Measurements from ENCODE around the gene LILRA1. TPM values are rescaled to one million over a fixed set of nuclear protein-coding genes. Genes with fewer than 3 reads are reported as not detected.
"Not testable (repeated sequence)": the region's sequence is repeated elsewhere in the genome, so short reads cannot be mapped to it uniquely, and the experiment has no call there.

Gene LILRA1
- 0.46 TPM for polyA plus RNA-seq (ENCODE audit: insufficient read length)

GRCh38 chr19:54593445-54593844 lies at the start of gene LILRA1:
TSS of gene LILRA1 (plus strand) at chr19:54593632. CDS start at chr19:54594245, 613 bp downstream.
- not testable (repeated sequence) for DNase-seq (ENCODE audit: low read depth)

GRCh38 chr19:54548806-54549205 lies 44.6 kb upstream of the LILRA1 start:
- DNase-seq (ENCODE audit: low read depth), result no peak

- no peak for DNase-seq (ENCODE audit: low read depth)
Observed at GRCh38 chr19:54549224-54549623, 44.2 kb upstream of the LILRA1 start.

GRCh38 chr19:54551293-54551692 lies 42.1 kb upstream of the LILRA1 start:
- DNase-seq (ENCODE audit: low read depth), result no peak

- DNase-seq (ENCODE audit: low read depth), result no peak
Observed at GRCh38 chr19:54551950-54552912, 41.2 kb upstream of the LILRA1 start.

- DNase-seq (ENCODE audit: low read depth), result no peak
Observed at GRCh38 chr19:54552913-54553310, 40.5 kb upstream of the LILRA1 start.

- DNase-seq (ENCODE audit: low read depth), result no peak
Observed at GRCh38 chr19:54554006-54554405, 39.4 kb upstream of the LILRA1 start.

- no peak for DNase-seq (ENCODE audit: low read depth)
Observed at GRCh38 chr19:54554896-54555295, 38.5 kb upstream of the LILRA1 start.

- no peak for DNase-seq (ENCODE audit: low read depth)
Observed at GRCh38 chr19:54556194-54556593, 37.2 kb upstream of the LILRA1 start.

- DNase-seq (ENCODE audit: low read depth), result no peak
Observed at GRCh38 chr19:54558339-54558738, 35.1 kb upstream of the LILRA1 start.

GRCh38 chr19:54560881-54561385 lies 32.5 kb upstream of the LILRA1 start:
- no peak for DNase-seq (ENCODE audit: low read depth)

- no peak for DNase-seq (ENCODE audit: low read depth)
Observed at GRCh38 chr19:54561840-54562239, 31.6 kb upstream of the LILRA1 start.

- DNase-seq (ENCODE audit: low read depth), result not testable (repeated sequence)
Observed at GRCh38 chr19:54563206-54563605, 30.2 kb upstream of the LILRA1 start.

GRCh38 chr19:54570316-54570715 lies 23.1 kb upstream of the LILRA1 start:
- no peak for DNase-seq (ENCODE audit: low read depth)

- not testable (repeated sequence) for DNase-seq (ENCODE audit: low read depth)
Observed at GRCh38 chr19:54571715-54572615, 21.5 kb upstream of the LILRA1 start.

GRCh38 chr19:54572696-54573311 lies 20.6 kb upstream of the LILRA1 start:
- no peak for DNase-seq (ENCODE audit: low read depth)

GRCh38 chr19:54573330-54573872 lies 20.0 kb upstream of the LILRA1 start, which contains the start of gene LILRA2:
TSS of gene LILRA2 (plus strand) at chr19:54573790. CDS start at chr19:54573879, 89 bp downstream.
- DNase-seq (ENCODE audit: low read depth), result no peak

- no peak for DNase-seq (ENCODE audit: low read depth)
Observed at GRCh38 chr19:54574051-54574450, 19.4 kb upstream of the LILRA1 start.

GRCh38 chr19:54574527-54575056 lies 18.8 kb upstream of the LILRA1 start:
- DNase-seq (ENCODE audit: low read depth), result no peak

- not testable (repeated sequence) for DNase-seq (ENCODE audit: low read depth)
Observed at GRCh38 chr19:54575205-54575604, 18.2 kb upstream of the LILRA1 start.
